Endodermal cell (in vitro differentiated cells): Measurements from ENCODE around the gene PALLD. TPM values are rescaled to one million over a fixed set of nuclear protein-coding genes. Genes with fewer than 3 reads are reported as not detected.

ENCODE experiments used
- DNase-seq: peaks from one replicate; pipeline ENCODE4 v3.0.0-alpha.2; 2017
- H3K27ac ChIP-seq: 2 replicates; pipeline ENCODE4 v1.5.1; 2013; ENCODE audit warnings: mild to moderate bottlenecking, low read depth, low read length, moderate library complexity
- H3K27me3 ChIP-seq: 2 replicates; pipeline ENCODE4 v1.6.1; 2013; ENCODE audit warnings: mild to moderate bottlenecking, low read length, moderate library complexity; ENCODE audit not compliant: insufficient read depth, control insufficient read depth, poor library complexity, severe bottlenecking
- H3K36me3 ChIP-seq: 2 replicates; pipeline ENCODE4 v1.7.0; 2013; ENCODE audit warnings: mild to moderate bottlenecking, low read length, moderate library complexity; ENCODE audit not compliant: control insufficient read depth, insufficient read depth
- H3K4me1 ChIP-seq: one replicate; pipeline ENCODE4 v1.7.0; 2013; ENCODE audit warnings: low read length; ENCODE audit not compliant: control insufficient read depth, insufficient read depth
- H3K4me3 ChIP-seq: 2 replicates; pipeline ENCODE4 v1.5.1; 2013; ENCODE audit warnings: mild to moderate bottlenecking, low read length, moderate library complexity
- H3K9ac ChIP-seq: 2 replicates; pipeline ENCODE4 v1.6.1; 2013; ENCODE audit warnings: mild to moderate bottlenecking, low read length, moderate library complexity; ENCODE audit not compliant: poor library complexity, severe bottlenecking; ENCODE audit errors: extremely low read depth
- H3K9me3 ChIP-seq: 2 replicates; pipeline ENCODE4 v1.6.1; 2013; ENCODE audit warnings: mild to moderate bottlenecking, low read length, moderate library complexity; ENCODE audit not compliant: control insufficient read depth
- H3K27ac Mint-ChIP-seq: 2 replicates; pipeline ENCODE4 v1.8.0; 2020; ENCODE audit warnings: mixed read lengths
- H3K27me3 Mint-ChIP-seq: 2 replicates; pipeline ENCODE4 v1.8.0; 2021; ENCODE audit warnings: mild to moderate bottlenecking, mixed read lengths; ENCODE audit not compliant: insufficient read depth
- H3K36me3 Mint-ChIP-seq: 2 replicates; pipeline ENCODE4 v1.8.0; 2020; ENCODE audit warnings: low read depth, mixed read lengths
- H3K4me1 Mint-ChIP-seq: 2 replicates; pipeline ENCODE4 v1.8.0; 2020; ENCODE audit warnings: mixed read lengths
- H3K4me3 Mint-ChIP-seq: 2 replicates; pipeline ENCODE4 v1.8.0; 2020; ENCODE audit warnings: mild to moderate bottlenecking, moderate library complexity, mixed read lengths
- H3K9me3 Mint-ChIP-seq: 2 replicates; pipeline ENCODE4 v1.8.0; 2020; ENCODE audit warnings: mild to moderate bottlenecking, mixed read lengths
- CTCF ChIP-seq: fragments of 200-600 bp; sonication (generic); conservative IDR thresholded peaks from 2 replicates; pipeline ENCODE4 v1.5.0; 2021; ENCODE audit warnings: antibody characterized with exemption, mild to moderate bottlenecking
- WGBS, 2 experiments: methylation state at CpG; one replicate each; pipeline versions ENCODE4 v1.1.5 to v1.1.7; 2013; ENCODE audit warnings: missing lambda C conversion rate in 2 of 2, mixed read lengths in 1 of 2; ENCODE audit not compliant: insufficient coverage in 1 of 2, insufficient read length in 1 of 2; 5-methylcytosine and 5-hydroxymethylcytosine counted together
- total RNA-seq, 2 donors: library from RNA; stranded (reverse); fragmentation: NEBNext Ultra II Directional in 1 of 2; extraction: Animal tissue kit (Norgen Biotek cat#: 25700) in 1 of 2; gene quantifications; 2 replicates in 1 of 2; 3 replicates in 1 of 2; pipeline ENCODE4 v1.2.1, GENCODE V29; 2021

Gene PALLD
- total RNA-seq, 2 donors from 2014 or later = 51.8 to 86.7 TPM

GRCh38 chr4:168569931-168570276, 73.1 kb downstream of the PALLD start:
- Mint-ChIP-seq H3K27me3 (no peaks in the 10 kb centered on the region), H3K27ac (no peak overlapping the region), H3K9me3 (peaks cover under 1% of the 10 kb centered on the region), H3K4me3 (no peak overlapping the region), H3K36me3 (no peaks in the 10 kb centered on the region), H3K4me1 (peaks cover 29% of the 10 kb centered on the region)
- WGBS, 2 experiments = 97 to 100% methylated on average over 2 to 9 of the region's 9 CpGs
- H3K9me3 ChIP-seq = no peaks in the 10 kb centered on the region
- no peaks in the 10 kb centered on the region for H3K36me3 ChIP-seq
- no peaks in the 10 kb centered on the region for H3K27me3 ChIP-seq
- no peak overlapping the region for H3K9ac ChIP-seq
- no peak overlapping the region for H3K27ac ChIP-seq
- no peak overlapping the region for H3K4me3 ChIP-seq
- H3K4me1 ChIP-seq = peaks cover 14% of the 10 kb centered on the region
- TF ChIP-seq CTCF = no peak
- DNase-seq = no peak

DNA sequence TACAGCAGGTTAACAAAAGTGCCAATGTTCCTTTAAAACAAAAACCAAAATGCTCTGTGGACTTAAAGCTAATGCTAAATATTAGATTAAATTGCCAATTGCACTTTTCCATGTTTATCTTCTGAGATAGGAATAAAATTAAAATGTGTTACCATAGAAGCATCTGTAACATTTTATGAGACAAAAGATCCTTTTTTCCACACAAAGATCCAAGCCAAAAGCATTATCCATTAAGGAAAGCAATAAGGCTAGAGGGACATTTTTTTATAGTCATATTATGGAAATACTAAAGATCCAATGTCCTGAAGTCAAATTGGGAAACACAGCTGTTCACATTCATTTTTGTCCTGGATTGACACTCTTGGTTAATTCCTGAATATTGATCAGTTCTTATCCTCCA, 73.6 kb downstream of the PALLD start:
- TF ChIP-seq CTCF = no peak
- H3K4me1 ChIP-seq = peaks cover 10% of the 10 kb centered on the region
- H3K36me3 ChIP-seq = no peaks in the 10 kb centered on the region
- no peak overlapping the region for H3K9ac ChIP-seq
- peaks cover 23% of the 10 kb centered on the region for H3K4me1 Mint-ChIP-seq
- no peaks in the 10 kb centered on the region for H3K9me3 ChIP-seq
- H3K36me3 Mint-ChIP-seq = no peaks in the 10 kb centered on the region
- DNase-seq = no peak
- H3K27me3 Mint-ChIP-seq = no peaks in the 10 kb centered on the region
- no peak overlapping the region for H3K4me3 Mint-ChIP-seq
- no peak overlapping the region for H3K27ac ChIP-seq
- H3K27ac Mint-ChIP-seq = no peak overlapping the region
- no peaks in the 10 kb centered on the region for H3K27me3 ChIP-seq
- H3K4me3 ChIP-seq = no peak overlapping the region
- peaks cover 4% of the 10 kb centered on the region for H3K9me3 Mint-ChIP-seq

- H3K4me3 Mint-ChIP-seq = no peak overlapping the region
- no peaks in the 10 kb centered on the region for H3K27me3 ChIP-seq
- H3K9ac ChIP-seq = no peak overlapping the region
- WGBS, 2 experiments = 95 to 100% methylated on average over 1 to 3 of the region's 3 CpGs
- no peak overlapping the region for H3K27ac Mint-ChIP-seq
- no peaks in the 10 kb centered on the region for H3K36me3 ChIP-seq
- TF ChIP-seq CTCF = no peak
- H3K27ac ChIP-seq = no peak overlapping the region
- no peak overlapping the region for H3K4me3 ChIP-seq
- no peak for DNase-seq
- peaks cover 10% of the 10 kb centered on the region for H3K4me1 ChIP-seq
- no peaks in the 10 kb centered on the region for H3K9me3 ChIP-seq
- H3K4me1 Mint-ChIP-seq = peaks cover 20% of the 10 kb centered on the region
- H3K9me3 Mint-ChIP-seq = peaks cover 4% of the 10 kb centered on the region
- H3K36me3 Mint-ChIP-seq = no peaks in the 10 kb centered on the region
- H3K27me3 Mint-ChIP-seq = no peaks in the 10 kb centered on the region
Measured at GRCh38 chr4:168572002-168572401, 75.2 kb downstream of the PALLD start.
